CD14-positive monocyte (primary cell): ENCODE results near the gene COL4A4. TPM values are rescaled to one million over a fixed set of nuclear protein-coding genes. Genes with fewer than 3 reads are reported as not detected.

ENCODE experiments used
- DNase-seq, 3 donors: peaks; one replicate each; pipeline ENCODE4 v3.0.0-alpha.2; 2011 to 2022
- H2AFZ ChIP-seq: 2 replicates; pipeline ENCODE4 v1.6.0; 2012; ENCODE audit warnings: mild to moderate bottlenecking, low read depth, low read length, inconsistent platforms; ENCODE audit not compliant: insufficient read depth, poor library complexity, severe bottlenecking
- H3K27ac ChIP-seq, 2 donors: 1 replicate in 1 of 2; 2 replicates in 1 of 2; pipeline ENCODE4 v1.5.1; 2012 to 2013; ENCODE audit warnings: low read length in 2 of 2, control low read depth in 1 of 2, inconsistent platforms in 1 of 2, low read depth in 1 of 2, mild to moderate bottlenecking in 1 of 2
- H3K27me3 ChIP-seq, 2 donors: one replicate each; pipeline versions ENCODE4 v1.6.0 to v1.6.1; 2011 to 2013; ENCODE audit warnings: low read length in 2 of 2; ENCODE audit not compliant: control insufficient read depth in 2 of 2, insufficient read depth in 2 of 2
- H3K36me3 ChIP-seq, 2 donors: replicated peaks in 1 of 2; 1 replicate in 1 of 2; 2 replicates in 1 of 2; pipeline versions ENCODE4 v1.5.1 to v1.6.1; 2012 to 2013; ENCODE audit warnings: low read length in 2 of 2, control low read depth in 1 of 2, inconsistent platforms in 1 of 2, mild to moderate bottlenecking in 1 of 2; ENCODE audit not compliant: insufficient read depth in 2 of 2, control insufficient read depth in 1 of 2
- H3K4me1 ChIP-seq, 2 donors: 1 replicate in 1 of 2; 2 replicates in 1 of 2; pipeline versions ENCODE4 v1.5.1 to v1.6.1; 2012 to 2013; ENCODE audit warnings: low read length in 2 of 2, control low read depth in 1 of 2, inconsistent platforms in 1 of 2, mild to moderate bottlenecking in 1 of 2, moderate library complexity in 1 of 2; ENCODE audit not compliant: insufficient read depth in 2 of 2, control insufficient read depth in 1 of 2
- H3K4me2 ChIP-seq: replicated peaks from 2 replicates; pipeline ENCODE3; 2012; ENCODE audit warnings: low read length, moderate library complexity, mild to moderate bottlenecking; ENCODE audit not compliant: poor library complexity, severe bottlenecking; ENCODE audit errors: extremely low read depth
- H3K4me3 ChIP-seq, 3 experiments: fragments of 200-600 bp in 1 of 3; sonication (generic) in 1 of 3; replicated peaks in 1 of 3; 1 replicate in 2 of 3; 2 replicates in 1 of 3; pipeline ENCODE4 v1.5.1; 2011 to 2013; ENCODE audit warnings: low read length in 3 of 3, mild to moderate bottlenecking in 3 of 3, control low read depth in 2 of 3, low read depth in 2 of 3, inconsistent platforms in 1 of 3, moderate library complexity in 1 of 3
- H3K79me2 ChIP-seq: 2 replicates; pipeline ENCODE4 v1.6.0; 2012; ENCODE audit warnings: mild to moderate bottlenecking, control low read depth, inconsistent platforms, low read length, moderate library complexity; ENCODE audit not compliant: insufficient read depth
- H3K9ac ChIP-seq: 2 replicates; pipeline ENCODE4 v1.6.0; 2017; ENCODE audit warnings: low read length, mild to moderate bottlenecking; ENCODE audit not compliant: insufficient read depth, poor library complexity, severe bottlenecking
- H3K9me3 ChIP-seq, 2 donors: replicated peaks in 1 of 2; 1 replicate in 1 of 2; 2 replicates in 1 of 2; pipeline versions ENCODE4 v1.5.1 to v1.6.1; 2012 to 2013; ENCODE audit warnings: low read length in 2 of 2, control low read depth in 1 of 2; ENCODE audit not compliant: control insufficient read depth in 1 of 2, insufficient read depth in 1 of 2
- H4K20me1 ChIP-seq: 2 replicates; pipeline ENCODE4 v1.6.0; 2012; ENCODE audit warnings: mild to moderate bottlenecking, low read length, control low read depth, moderate library complexity; ENCODE audit not compliant: insufficient read depth
- H3K27ac Mint-ChIP-seq, 7 donors: one replicate each; pipeline ENCODE4 v1.8.0; 2020; ENCODE audit warnings: mild to moderate bottlenecking in 7 of 7, mixed read lengths in 7 of 7, moderate library complexity in 6 of 7, inconsistent platforms in 2 of 7
- H3K27me3 Mint-ChIP-seq, 3 donors: one replicate each; pipeline ENCODE4 v1.8.0; 2021 to 2022; ENCODE audit warnings: low read depth in 3 of 3, mild to moderate bottlenecking in 3 of 3, mixed read lengths in 3 of 3, moderate library complexity in 3 of 3, inconsistent platforms in 1 of 3
- H3K36me3 Mint-ChIP-seq, 2 donors: one replicate each; pipeline ENCODE4 v1.8.0; 2020; ENCODE audit warnings: mixed read lengths in 2 of 2, inconsistent platforms in 1 of 2, mild to moderate bottlenecking in 1 of 2
- H3K4me1 Mint-ChIP-seq: one replicate; pipeline ENCODE4 v1.8.0; 2020; ENCODE audit warnings: mild to moderate bottlenecking, mixed read lengths
- H3K4me3 Mint-ChIP-seq, 2 donors: one replicate each; pipeline ENCODE4 v1.8.0; 2020; ENCODE audit warnings: mild to moderate bottlenecking in 2 of 2, mixed read lengths in 2 of 2, moderate library complexity in 1 of 2
- H3K9me3 Mint-ChIP-seq, 7 donors: one replicate each; pipeline ENCODE4 v1.8.0; 2020 to 2022; ENCODE audit warnings: mixed read lengths in 7 of 7, mild to moderate bottlenecking in 6 of 7, moderate library complexity in 6 of 7, inconsistent platforms in 2 of 7
- WGBS: methylation state at CpG from one replicate; pipeline ENCODE4 v1.1.5; 2013; ENCODE audit warnings: missing lambda C conversion rate; ENCODE audit not compliant: insufficient coverage; 5-methylcytosine and 5-hydroxymethylcytosine counted together
- intact Hi-C, 2 donors: fragments of 100-400 bp; cut with micrococcal nuclease; formaldehyde crosslinking; loops; one replicate each; pipeline versions ENCODE4 v1.15.0 to v1.15.1; 2023
- polyA plus RNA-seq, 3 donors: library from polyadenylated mRNA; depleted of rRNA in 1 of 3; unstranded in 2 of 3; stranded (reverse) in 1 of 3; fragments of 300-500 nt in 2 of 3; fragments of >200 nt in 1 of 3; fragmentation: Illumina TruSeq in 2 of 3; gene quantifications; 1 replicate in 2 of 3; 2 replicates in 1 of 3; pipeline ENCODE4 v1.2.3, GENCODE V29; 2012 to 2021
- TF ChIP-seq, protein P1 (sequence below): fragments of 200-600 bp; IDR thresholded peaks from one replicate; pipeline ENCODE4 v1.8.0; 2022; ENCODE audit warnings: antibody characterized with exemption, mild to moderate bottlenecking

COL4A4 gene
- polyA plus RNA-seq, 3 donors: 0.03 TPM; not detected in 2

DNA sequence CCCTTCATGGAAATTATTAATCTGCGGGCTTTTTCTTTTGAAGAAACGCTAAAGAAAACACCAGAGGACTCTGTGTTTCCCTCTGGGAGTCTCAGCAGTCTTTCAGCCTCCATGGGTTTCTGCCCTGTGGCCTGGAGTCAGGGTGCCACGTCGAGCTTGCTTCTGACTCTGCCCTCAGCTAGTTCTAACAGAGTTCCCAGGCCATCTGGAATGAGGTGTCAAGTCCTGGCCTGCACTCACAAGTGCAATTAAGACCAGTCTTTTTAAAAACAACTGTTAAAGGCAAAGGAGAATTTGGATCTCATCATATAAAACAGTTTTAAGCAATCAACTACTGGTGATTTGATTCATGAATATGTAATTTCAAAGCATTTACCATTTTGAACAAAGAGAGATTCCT lies 170.8 kb downstream of the COL4A4 start:
- no peak overlapping the region for H3K27ac Mint-ChIP-seq
- H3K36me3 ChIP-seq: peaks cover 2 to 23% of the 10 kb centered on the region in 2 donors

DNA sequence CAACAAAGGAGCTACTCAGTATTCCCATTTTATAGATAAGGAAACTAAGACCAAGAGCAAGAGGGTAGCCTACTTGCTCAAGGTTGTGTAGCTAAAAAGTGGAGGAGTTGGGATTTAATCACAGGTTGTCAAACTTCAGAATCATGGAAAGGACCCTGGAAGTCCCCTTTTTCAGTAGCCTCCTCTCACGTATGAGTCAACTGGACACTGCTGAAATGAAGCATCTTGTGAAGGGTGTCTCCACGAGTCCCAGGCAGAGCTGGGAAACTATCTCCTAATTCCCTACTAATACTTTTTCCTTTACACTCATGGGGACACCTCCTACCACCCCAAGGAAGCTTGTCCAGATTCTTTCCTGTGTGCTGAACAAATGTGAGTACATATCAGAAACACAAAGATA lies 172.3 kb downstream of the COL4A4 start:
- peaks cover 0 to 2% (median 2%) of the 10 kb centered on the region in 3 donors for H3K27me3 Mint-ChIP-seq
- H3K4me1 ChIP-seq: no peaks in the 10 kb centered on the region
- H3K9me3 ChIP-seq: no peaks in the 10 kb centered on the region
- H3K36me3 Mint-ChIP-seq: peaks cover 19 to 27% of the 10 kb centered on the region in 2 donors
- H4K20me1 ChIP-seq: no peaks in the 10 kb centered on the region
- no peak overlapping the region for H3K27ac ChIP-seq
- no CpG with 5 or more reads among the region's 2 CpGs for WGBS
- H3K9ac ChIP-seq: no peak overlapping the region
- no peak for DNase-seq
- H3K4me3 ChIP-seq: no peak overlapping the region
- TF ChIP-seq, protein P1, sequence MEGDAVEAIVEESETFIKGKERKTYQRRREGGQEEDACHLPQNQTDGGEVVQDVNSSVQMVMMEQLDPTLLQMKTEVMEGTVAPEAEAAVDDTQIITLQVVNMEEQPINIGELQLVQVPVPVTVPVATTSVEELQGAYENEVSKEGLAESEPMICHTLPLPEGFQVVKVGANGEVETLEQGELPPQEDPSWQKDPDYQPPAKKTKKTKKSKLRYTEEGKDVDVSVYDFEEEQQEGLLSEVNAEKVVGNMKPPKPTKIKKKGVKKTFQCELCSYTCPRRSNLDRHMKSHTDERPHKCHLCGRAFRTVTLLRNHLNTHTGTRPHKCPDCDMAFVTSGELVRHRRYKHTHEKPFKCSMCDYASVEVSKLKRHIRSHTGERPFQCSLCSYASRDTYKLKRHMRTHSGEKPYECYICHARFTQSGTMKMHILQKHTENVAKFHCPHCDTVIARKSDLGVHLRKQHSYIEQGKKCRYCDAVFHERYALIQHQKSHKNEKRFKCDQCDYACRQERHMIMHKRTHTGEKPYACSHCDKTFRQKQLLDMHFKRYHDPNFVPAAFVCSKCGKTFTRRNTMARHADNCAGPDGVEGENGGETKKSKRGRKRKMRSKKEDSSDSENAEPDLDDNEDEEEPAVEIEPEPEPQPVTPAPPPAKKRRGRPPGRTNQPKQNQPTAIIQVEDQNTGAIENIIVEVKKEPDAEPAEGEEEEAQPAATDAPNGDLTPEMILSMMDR: no peak
- no peak overlapping the region for H3K4me2 ChIP-seq
- H3K9me3 Mint-ChIP-seq: peaks cover 0 to 3% (median 0%) of the 10 kb centered on the region in 7 donors
- no peaks in the 10 kb centered on the region for H3K79me2 ChIP-seq
- H3K4me1 Mint-ChIP-seq: peaks cover 4% of the 10 kb centered on the region
- no peak overlapping the region for H3K27ac Mint-ChIP-seq
- H2AFZ ChIP-seq: no peak overlapping the region
- no peaks in the 10 kb centered on the region for H3K27me3 ChIP-seq
- no peak overlapping the region for H3K4me3 Mint-ChIP-seq
- H3K36me3 ChIP-seq: peaks cover 2 to 23% of the 10 kb centered on the region in 2 donors
- intact Hi-C loops: no loop called here

More for the DNA sequence above, 170.8 kb downstream of the COL4A4 start:
- no peaks in the 10 kb centered on the region for H3K79me2 ChIP-seq
- intact Hi-C loops: no loop called here
- no peaks in the 10 kb centered on the region for H3K27me3 ChIP-seq
- peaks cover 4% of the 10 kb centered on the region for H3K4me1 Mint-ChIP-seq
- TF ChIP-seq, protein P1: no peak
- H3K27me3 Mint-ChIP-seq: peaks cover 0 to 2% (median 0%) of the 10 kb centered on the region in 3 donors
- H3K4me3 ChIP-seq: no peak overlapping the region
- H3K36me3 Mint-ChIP-seq: peaks cover 14 to 31% of the 10 kb centered on the region in 2 donors
- no peak overlapping the region for H3K27ac ChIP-seq
- H3K9ac ChIP-seq: no peak overlapping the region
- no peaks in the 10 kb centered on the region for H3K9me3 ChIP-seq
- 94% methylated on average over 4 of the region's 4 CpGs for WGBS
- H3K4me3 Mint-ChIP-seq: no peak overlapping the region
- H3K4me1 ChIP-seq: no peaks in the 10 kb centered on the region
- no peak for DNase-seq
- H4K20me1 ChIP-seq: no peaks in the 10 kb centered on the region
- H3K4me2 ChIP-seq: no peak overlapping the region
- no peak overlapping the region for H2AFZ ChIP-seq
- H3K9me3 Mint-ChIP-seq: peaks cover 0 to 3% (median 0%) of the 10 kb centered on the region in 7 donors
